SK-N-MC (cell line): ENCODE results near the gene EN1.

Experiments
- DNase-seq: peaks from one replicate; pipeline ENCODE4 v3.0.0-alpha.2; 2011; ENCODE audit warnings: low read depth, low spot score
- H3K27ac ChIP-seq: fragments of 200-600 bp; sonication (generic); 2 replicates; pipeline ENCODE4 v1.5.1; 2016; ENCODE audit warnings: mixed run types
- H3K36me3 ChIP-seq: fragments of 200-600 bp; sonication (generic); 2 replicates; pipeline ENCODE4 v1.6.1; 2017; ENCODE audit warnings: antibody characterized with exemption, low read length, mixed read lengths; ENCODE audit not compliant: insufficient read depth
- H3K4me3 ChIP-seq: fragments of 200-600 bp; sonication (generic); 2 replicates; pipeline ENCODE4 v1.5.1; 2016
- H3K9ac ChIP-seq: fragments of 200-600 bp; sonication (generic); 2 replicates; pipeline ENCODE4 v1.8.0; 2017; ENCODE audit warnings: mixed run types, mixed read lengths; ENCODE audit not compliant: insufficient read length
- H3K9me3 ChIP-seq: fragments of 200-600 bp; sonication (generic); 2 replicates; pipeline ENCODE4 v1.6.1; 2017; ENCODE audit warnings: low read depth, mild to moderate bottlenecking, antibody characterized with exemption, low read length, moderate library complexity, mixed read lengths
- EZH2 ChIP-seq: fragments of 200-600 bp; sonication (generic); IDR thresholded peaks from one replicate; pipeline ENCODE4 v1.6.1; 2017; ENCODE audit warnings: antibody characterized with exemption
- FOXP2 ChIP-seq: optimal IDR thresholded peaks from 2 replicates; pipeline ENCODE3; 2011; ENCODE audit warnings: mild to moderate bottlenecking, moderate library complexity; ENCODE audit not compliant: insufficient read depth; ENCODE audit errors: extremely low read length, control extremely low read depth
- POLR2AphosphoS5 ChIP-seq: IDR thresholded peaks from 2 replicates; pipeline ENCODE4 v1.6.1; 2012; ENCODE audit warnings: mild to moderate bottlenecking, low read depth, low read length, borderline replicate concordance

Gene EN1

GRCh38 chr2:118838741-118839455, 8.6 kb downstream of the EN1 start:
- no peak overlapping the region for H3K27ac ChIP-seq
- no peak for DNase-seq

GRCh38 chr2:118837621-118838020, 9.8 kb downstream of the EN1 start:
- no peak for DNase-seq
- TF ChIP-seq FOXP2: no peak
- no peak for TF ChIP-seq POLR2AphosphoS5
- TF ChIP-seq EZH2: no peak

More at GRCh38 chr2:118838741-118839455, 8.6 kb downstream of the EN1 start:
- TF ChIP-seq EZH2 (no peak), FOXP2 (no peak), POLR2AphosphoS5 (no peak)
- Histone ChIP-seq H3K9me3 (no peaks in the 10 kb centered on the region), H3K9ac (no peak overlapping the region), H3K36me3 (no peaks in the 10 kb centered on the region), H3K4me3 (no peak overlapping the region)

GRCh38 chr2:118837067-118837466, 10.4 kb downstream of the EN1 start:
- no peaks in the 10 kb centered on the region for H3K36me3 ChIP-seq
- H3K9ac ChIP-seq: no peak overlapping the region
- H3K27ac ChIP-seq: no peak overlapping the region
- TF ChIP-seq POLR2AphosphoS5 (no peak), EZH2 (no peak), FOXP2 (no peak)
- no peak overlapping the region for H3K4me3 ChIP-seq
- no peaks in the 10 kb centered on the region for H3K9me3 ChIP-seq
- no peak for DNase-seq

More at GRCh38 chr2:118837621-118838020, 9.8 kb downstream of the EN1 start:
- no peak overlapping the region for H3K9ac ChIP-seq
- H3K27ac ChIP-seq: no peak overlapping the region
- H3K36me3 ChIP-seq: no peaks in the 10 kb centered on the region
- no peaks in the 10 kb centered on the region for H3K9me3 ChIP-seq
- H3K4me3 ChIP-seq: no peak overlapping the region

GRCh38 chr2:118836411-118836930, 11.0 kb downstream of the EN1 start:
- TF ChIP-seq POLR2AphosphoS5: no peak
- TF ChIP-seq FOXP2: no peak
- no peak for TF ChIP-seq EZH2

GRCh38 chr2:118835746-118836410, 11.6 kb downstream of the EN1 start:
- no peak for DNase-seq
- H3K36me3 ChIP-seq: no peaks in the 10 kb centered on the region
- H3K9me3 ChIP-seq: no peaks in the 10 kb centered on the region
- no peak overlapping the region for H3K4me3 ChIP-seq
- H3K9ac ChIP-seq: no peak overlapping the region
- TF ChIP-seq FOXP2: no peak
- no peak for TF ChIP-seq EZH2
- no peak for TF ChIP-seq POLR2AphosphoS5
- no peak overlapping the region for H3K27ac ChIP-seq

More at GRCh38 chr2:118836411-118836930, 11.0 kb downstream of the EN1 start:
- H3K27ac ChIP-seq: no peak overlapping the region
- DNase-seq: no peak
- no peak overlapping the region for H3K4me3 ChIP-seq
- H3K9ac ChIP-seq: no peak overlapping the region
- H3K9me3 ChIP-seq: no peaks in the 10 kb centered on the region
- H3K36me3 ChIP-seq: no peaks in the 10 kb centered on the region

GRCh38 chr2:118834901-118835745, 12.3 kb downstream of the EN1 start:
- no peaks in the 10 kb centered on the region for H3K9me3 ChIP-seq
- DNase-seq: no peak
- H3K36me3 ChIP-seq: no peaks in the 10 kb centered on the region
- H3K27ac ChIP-seq: no peak overlapping the region
- H3K4me3 ChIP-seq: no peak overlapping the region
- TF ChIP-seq POLR2AphosphoS5 (no peak), EZH2 (peak; percentile 7)
- no peak overlapping the region for H3K9ac ChIP-seq

GRCh38 chr2:118834440-118834810, 13.0 kb downstream of the EN1 start:
- no peak for DNase-seq
- Histone ChIP-seq H3K9ac (no peak overlapping the region), H3K36me3 (no peaks in the 10 kb centered on the region), H3K27ac (no peak overlapping the region), H3K9me3 (no peaks in the 10 kb centered on the region), H3K4me3 (no peak overlapping the region)
- TF ChIP-seq POLR2AphosphoS5 (no peak), EZH2 (no peak), FOXP2 (no peak)
